Breast epithelium (tissue), 3 donors: Measurements from ENCODE around the gene DHRS13.

Experiments used
- CTCF ChIP-seq, 3 donors: fragments of 450-650 bp; IDR thresholded peaks; one replicate each; pipeline ENCODE4 v1.5.1; 2016 to 2017; ENCODE audit warnings: antibody characterized with exemption in 3 of 3, mild to moderate bottlenecking in 3 of 3, moderate library complexity in 3 of 3
- POLR2A ChIP-seq: fragments of 450-650 bp; IDR thresholded peaks from one replicate; pipeline ENCODE4 v1.6.1; 2016; ENCODE audit warnings: antibody characterized with exemption, mild to moderate bottlenecking, moderate library complexity
- POLR2AphosphoS5 ChIP-seq, 3 donors: sonication (generic); formaldehyde crosslinking; IDR thresholded peaks; one replicate each; pipeline ENCODE4 v1.6.1; 2017; ENCODE audit warnings: antibody characterized with exemption in 3 of 3

DNA sequence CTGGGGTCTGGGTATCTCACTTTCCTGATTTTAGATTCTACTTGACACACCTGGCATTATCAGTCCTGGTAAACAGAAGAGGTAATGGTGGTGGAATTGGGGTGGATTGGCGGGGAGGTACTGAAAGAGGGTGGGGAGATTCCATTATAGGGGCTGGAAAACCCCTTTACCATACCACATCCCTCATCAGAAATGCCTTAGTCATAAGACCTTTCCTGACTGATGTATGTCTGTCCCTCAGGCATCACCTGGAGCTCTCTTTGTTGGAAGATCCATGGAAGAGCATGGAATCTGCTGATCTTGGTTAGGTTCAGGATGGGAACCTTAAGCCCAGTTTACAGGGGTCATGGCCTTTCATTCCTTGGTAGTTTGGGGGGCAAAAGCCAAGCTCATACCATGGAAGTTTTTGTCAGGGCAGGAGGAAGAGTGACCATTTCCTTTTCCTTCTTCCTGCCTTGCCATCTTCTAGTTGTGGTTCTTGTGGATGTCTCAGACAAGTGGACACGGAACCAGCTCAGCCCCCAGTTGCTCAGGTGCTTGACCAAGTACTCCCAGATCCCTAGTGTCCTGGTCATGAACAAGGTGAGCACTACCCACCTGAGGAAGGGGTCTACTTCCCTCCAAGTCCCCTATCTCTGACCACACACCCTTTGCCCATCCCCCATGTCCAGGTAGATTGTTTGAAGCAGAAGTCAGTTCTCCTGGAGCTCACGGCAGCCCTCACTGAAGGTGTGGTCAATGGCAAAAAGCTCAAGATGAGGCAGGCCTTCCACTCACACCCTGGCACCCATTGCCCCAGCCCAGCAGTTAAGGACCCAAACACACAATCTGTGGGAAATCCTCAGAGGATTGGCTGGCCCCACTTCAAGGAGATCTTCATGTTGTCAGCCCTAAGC is 44.7 kb downstream of the DHRS13 start:
- TF ChIP-seq CTCF (IDR thresholded peaks at IDR 0.05) (no peak), POLR2A (no peak), POLR2AphosphoS5 (IDR thresholded peaks at IDR 0.05) (no peak)
